ENCODE results near the gene HOXD9. TPM values are rescaled to one million over a fixed set of nuclear protein-coding genes. Genes with fewer than 3 reads are reported as not detected.
A peak's percentile ranks its signal among the peaks of the same experiment; 100 is the strongest.

Gene HOXD9
- total RNA-seq, 1 donor from 2014 or later: 4.7 TPM

GRCh38 chr2:176152350-176153181, 30.0 kb downstream of the HOXD9 start:
- no peak for DNase-seq

GRCh38 chr2:176154576-176155252, 32.2 kb downstream of the HOXD9 start:
- DNase-seq: no peak

- DNase-seq: no peak
Observed at GRCh38 chr2:176155356-176156044, 33.0 kb downstream of the HOXD9 start.

GRCh38 chr2:176156301-176156806, 33.8 kb downstream of the HOXD9 start:
- DNase-seq: no peak

GRCh38 chr2:176156807-176157498, 34.4 kb downstream of the HOXD9 start, which contains the start of gene HOXD3:
TSS of gene HOXD3 (plus strand) at chr2:176157307. CDS start at chr2:176169115, 11,808 bp downstream.
- DNase-seq: peak; percentile 68

GRCh38 chr2:176157499-176158185, 35.1 kb downstream of the HOXD9 start:
- no peak for DNase-seq

GRCh38 chr2:176158186-176158591, 35.7 kb downstream of the HOXD9 start:
- DNase-seq: no peak

- DNase-seq: no peak
Observed at GRCh38 chr2:176158855-176159662, 36.5 kb downstream of the HOXD9 start.

- DNase-seq: no peak
Observed at GRCh38 chr2:176159663-176160250, 37.2 kb downstream of the HOXD9 start.

- no peak for DNase-seq
Observed at GRCh38 chr2:176160251-176160985, 37.9 kb downstream of the HOXD9 start.

- no peak for DNase-seq
Observed at GRCh38 chr2:176160986-176161824, 38.7 kb downstream of the HOXD9 start.

- peak; percentile 78 for DNase-seq
Observed at GRCh38 chr2:176161825-176162626, 39.5 kb downstream of the HOXD9 start.

GRCh38 chr2:176162911-176163671, 40.6 kb downstream of the HOXD9 start:
- DNase-seq: no peak

- no peak for DNase-seq
Observed at GRCh38 chr2:176163672-176164056, 41.1 kb downstream of the HOXD9 start.

GRCh38 chr2:176164201-176164600, 41.7 kb downstream of the HOXD9 start:
- DNase-seq: no peak

GRCh38 chr2:176164611-176165369, 42.3 kb downstream of the HOXD9 start:
- DNase-seq: no peak

Measured in skin of body (tissue), 2 donors.